ENCODE results near the gene MMD. TPM values are rescaled to one million over a fixed set of nuclear protein-coding genes. Genes with fewer than 3 reads are reported as not detected.
"Not testable (repeated sequence)": the region's sequence is repeated elsewhere in the genome, so short reads cannot be mapped to it uniquely, and the experiment has no call there.

The MMD gene
- 7.5 TPM for total RNA-seq

DNA sequence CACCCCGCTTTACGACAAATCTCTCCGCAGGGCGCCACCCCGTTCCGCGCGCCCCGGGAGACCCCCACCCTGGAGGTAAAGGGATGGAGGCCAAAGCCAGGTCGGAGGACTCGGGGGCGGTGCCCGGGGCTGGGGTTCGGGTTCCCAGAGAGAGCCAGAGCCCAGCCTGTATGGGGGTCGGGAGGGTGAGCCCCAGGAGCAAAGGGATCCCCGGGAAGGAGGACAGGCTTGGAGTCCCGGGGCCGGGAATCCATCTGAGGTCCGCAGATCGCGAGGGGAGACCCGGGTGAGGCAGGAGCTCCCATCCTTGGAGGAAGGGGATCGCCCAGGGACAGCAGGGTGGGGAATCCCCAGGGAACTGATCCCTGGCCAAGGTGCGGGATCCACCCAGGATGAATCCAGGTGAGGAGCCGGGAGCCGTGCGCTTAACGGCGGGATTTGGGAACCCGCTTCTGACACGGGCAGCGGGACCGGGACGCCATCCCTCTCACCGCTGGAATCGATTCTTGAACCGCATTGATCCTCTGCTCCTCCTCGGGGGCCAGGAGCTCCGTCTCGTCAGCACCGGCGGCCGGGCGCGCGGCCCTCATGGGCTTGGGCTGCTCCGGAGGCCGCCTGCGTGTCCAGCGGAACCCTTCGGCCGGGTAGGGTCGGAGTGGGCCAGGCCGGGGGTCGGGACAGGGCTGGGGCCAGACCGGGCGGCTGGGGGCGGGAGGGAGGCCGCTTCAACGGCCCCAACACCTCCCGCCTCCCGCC, at the start of gene MMD:
Gene MMD, minus strand, starts transcription at position 657 of the 756 bp plus-strand sequence. Its CDS starts 140 bp downstream, at position 517.
- peak in 1 of 3 donors; percentile 1 for DNase-seq (ENCODE audit: low read depth in 2 of 3, low spot score in 2 of 3)

GRCh38 chr17:55466671-55467070, 45.0 kb upstream of the MMD start:
- no peak for DNase-seq (ENCODE audit: low read depth in 2 of 3, low spot score in 2 of 3)

- not testable (repeated sequence) for DNase-seq (ENCODE audit: low read depth in 2 of 3, low spot score in 2 of 3)
Measured at GRCh38 chr17:55465771-55466170, 44.1 kb upstream of the MMD start.

- peak in 1 of 3 donors; percentile 41 for DNase-seq (ENCODE audit: low read depth in 2 of 3, low spot score in 2 of 3)
Measured at GRCh38 chr17:55463600-55463999, 42.0 kb upstream of the MMD start.

DNA sequence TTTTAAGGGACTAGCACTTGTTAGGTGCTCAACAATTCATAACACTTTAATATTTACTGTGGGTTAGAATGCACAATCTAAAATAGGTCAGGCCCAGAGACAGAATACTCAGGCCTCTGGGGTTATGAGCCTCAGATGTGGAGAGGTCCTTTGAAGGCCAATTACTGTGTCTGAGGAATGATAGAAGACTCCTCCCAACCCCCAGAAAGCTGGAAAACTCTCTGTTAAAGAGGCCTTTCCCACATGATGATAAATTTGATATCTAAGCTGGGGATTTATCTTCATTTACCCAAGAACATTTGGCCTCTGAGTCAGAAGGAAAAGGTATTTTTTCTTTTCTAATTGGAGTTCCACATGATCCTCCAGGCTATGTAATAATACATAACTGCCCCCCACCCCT, 41.1 kb upstream of the MMD start:
- no peak for DNase-seq (ENCODE audit: low read depth in 2 of 3, low spot score in 2 of 3)

- no peak for DNase-seq (ENCODE audit: low read depth in 2 of 3, low spot score in 2 of 3)
Measured at GRCh38 chr17:55462234-55462633, 40.6 kb upstream of the MMD start.

DNA sequence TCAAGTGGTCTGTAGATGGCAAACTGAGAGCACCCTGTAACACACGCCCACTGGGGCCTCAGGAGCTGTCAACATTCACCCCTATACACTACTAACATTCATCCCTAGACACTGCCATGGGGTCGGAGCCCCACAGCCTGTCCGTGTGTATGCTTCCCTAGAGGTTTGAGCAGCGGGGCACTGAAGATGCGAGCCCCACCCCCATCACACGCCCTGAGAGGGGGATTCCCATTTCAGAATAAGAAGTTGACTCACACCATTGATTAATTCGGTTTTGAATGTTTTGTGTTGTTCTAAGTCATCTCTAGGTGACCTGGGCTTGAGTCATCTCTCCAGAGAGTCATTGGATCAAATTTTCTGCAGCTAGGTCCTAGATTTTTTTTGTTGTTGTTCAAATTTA, 37.3 kb upstream of the MMD start:
- peak in 1 of 3 donors; percentile 5 for DNase-seq (ENCODE audit: low read depth in 2 of 3, low spot score in 2 of 3)

DNA sequence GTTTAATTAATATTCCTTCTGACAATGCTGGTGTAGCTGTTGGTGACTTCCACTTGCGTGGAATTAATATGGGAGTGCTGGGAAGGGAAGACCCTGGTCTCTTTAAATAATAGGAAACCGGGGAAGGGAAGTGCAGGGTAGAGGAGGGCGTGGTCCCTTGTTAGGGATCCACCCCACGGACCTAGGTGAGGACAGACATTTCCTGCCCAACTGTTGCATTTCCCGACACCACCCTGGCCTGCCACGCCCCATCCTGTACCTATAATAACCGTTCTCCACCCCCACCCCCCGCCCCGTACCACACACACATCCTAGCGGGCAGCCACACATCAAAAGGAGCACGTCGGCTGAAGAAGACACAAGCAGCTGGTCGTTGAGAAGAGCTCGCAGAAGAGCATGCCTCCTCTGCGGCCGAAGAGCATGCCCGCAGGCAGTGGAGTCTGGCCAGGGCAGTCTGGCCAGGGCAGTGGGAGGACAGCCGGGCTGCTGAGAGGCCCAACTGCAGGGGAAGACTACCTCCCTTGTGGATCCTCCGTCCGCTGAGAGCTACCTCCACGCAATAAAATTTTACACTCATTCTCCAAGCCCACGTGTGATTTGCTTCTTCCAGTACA, 36.8 kb upstream of the MMD start:
- no peak for DNase-seq (ENCODE audit: low read depth in 2 of 3, low spot score in 2 of 3)

DNA sequence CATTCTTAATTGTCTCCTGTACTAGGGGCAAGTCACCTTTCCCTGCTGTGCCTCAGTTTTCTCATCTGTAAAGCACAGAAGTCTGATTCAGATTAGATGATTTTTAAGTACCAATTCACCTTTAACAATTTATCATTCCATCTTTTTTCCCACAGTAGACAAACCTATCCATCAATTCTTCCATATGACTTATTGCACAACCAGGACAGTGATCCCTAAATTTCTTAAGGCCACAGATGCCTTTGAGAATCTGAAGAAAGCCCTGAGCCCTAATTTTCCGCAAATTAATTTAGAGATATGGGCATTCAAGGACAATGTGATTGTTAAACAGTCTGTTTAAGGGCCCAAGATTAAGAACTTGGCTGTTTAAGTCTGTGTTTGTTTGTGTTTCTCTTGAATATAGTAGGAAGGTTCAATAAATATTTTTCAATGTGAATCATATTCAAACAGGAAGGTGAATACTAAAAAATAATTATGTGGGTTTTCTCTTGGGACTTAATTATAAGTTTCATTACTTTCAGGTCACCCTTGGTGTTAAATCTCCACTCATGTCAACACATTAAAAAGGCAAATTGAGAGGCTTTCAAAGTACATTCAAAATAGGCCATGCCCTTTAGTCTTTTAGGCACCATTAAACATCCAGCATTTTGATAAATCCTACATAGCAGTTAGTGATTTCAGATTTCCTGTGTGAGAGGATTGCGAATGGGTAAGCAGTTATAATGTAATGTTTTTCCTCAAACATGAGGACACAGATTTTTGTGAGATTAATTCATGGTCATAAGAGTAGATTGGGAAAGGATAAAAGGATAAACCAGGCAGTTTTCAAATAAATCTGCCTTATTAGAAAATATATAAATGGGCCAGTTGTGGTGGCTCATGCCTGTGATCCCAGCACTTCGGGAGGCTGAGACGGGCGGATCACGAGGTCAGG, 34.9 kb upstream of the MMD start:
- no peak for DNase-seq (ENCODE audit: low read depth in 2 of 3, low spot score in 2 of 3)

GRCh38 chr17:55454906-55455474, 33.4 kb upstream of the MMD start:
- DNase-seq (ENCODE audit: low read depth in 2 of 3, low spot score in 2 of 3), result no peak

DNA sequence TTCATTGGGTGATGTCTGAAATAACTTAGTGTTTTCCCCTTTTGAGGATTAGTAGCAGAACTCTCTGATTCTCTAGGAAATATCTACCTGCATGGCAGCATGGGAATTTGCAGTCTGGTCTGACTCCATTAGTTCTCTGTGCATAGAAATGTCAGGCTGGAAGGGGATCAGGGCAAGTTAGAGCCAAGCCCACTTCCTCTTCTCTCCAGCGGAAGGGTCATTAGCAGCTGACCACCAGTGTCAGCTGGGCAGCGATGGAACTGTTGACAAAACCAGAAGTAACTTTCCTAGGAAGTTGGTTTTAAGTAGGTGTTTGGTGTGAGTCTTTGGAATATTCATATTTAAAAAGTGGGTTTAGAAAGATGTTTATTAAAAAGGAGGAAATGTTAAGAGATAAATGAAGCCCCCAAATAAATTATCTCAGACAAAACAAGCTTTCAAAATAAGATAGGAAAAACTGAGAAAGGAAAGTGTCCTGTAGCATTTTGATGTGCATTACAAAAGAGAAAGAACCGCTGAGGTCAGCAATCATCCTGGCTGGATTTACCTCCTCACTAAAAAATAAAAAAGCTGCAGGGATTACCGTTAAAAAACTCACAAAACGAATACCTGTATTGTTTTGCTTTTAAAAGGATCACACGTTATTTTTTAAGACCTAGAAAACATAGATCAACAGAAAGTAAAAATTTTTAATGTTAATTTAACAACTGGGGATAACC, 32.4 kb upstream of the MMD start:
- no peak for DNase-seq (ENCODE audit: low read depth in 2 of 3, low spot score in 2 of 3)

DNA sequence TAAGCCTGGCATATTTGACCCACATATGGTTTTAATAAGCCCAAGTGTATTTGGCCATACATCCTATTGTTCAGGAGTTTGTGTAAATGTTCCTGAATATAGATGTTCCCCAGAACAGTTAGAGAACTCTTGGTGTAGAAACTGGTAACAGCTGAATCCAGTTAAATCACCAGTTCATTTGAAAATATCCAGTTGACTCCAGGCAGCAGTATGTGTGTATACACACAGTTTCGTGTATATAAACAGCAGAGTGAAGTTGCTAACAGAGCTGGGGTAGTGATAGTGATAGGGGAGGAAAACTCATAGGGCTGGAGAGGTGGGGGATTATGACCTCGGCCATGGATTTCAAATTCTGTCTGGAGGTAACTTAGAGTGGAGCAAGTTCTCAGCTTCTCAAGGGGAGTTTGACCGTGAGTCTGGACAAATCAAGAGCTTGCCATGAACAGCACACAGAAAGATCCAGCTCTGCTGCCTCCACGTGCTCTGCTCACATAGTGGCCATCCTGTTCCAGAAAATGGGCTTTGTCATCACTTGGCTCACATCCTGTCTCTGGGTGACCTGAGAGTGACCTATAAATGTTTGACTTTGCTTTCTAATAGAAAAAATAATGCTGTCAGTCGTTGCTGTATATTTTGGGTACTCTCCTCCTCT, 30.6 kb upstream of the MMD start:
- no peak for DNase-seq (ENCODE audit: low read depth in 2 of 3, low spot score in 2 of 3)

- no peak for DNase-seq (ENCODE audit: low read depth in 2 of 3, low spot score in 2 of 3)
Measured at GRCh38 chr17:55451758-55452138, 30.1 kb upstream of the MMD start.

DNA sequence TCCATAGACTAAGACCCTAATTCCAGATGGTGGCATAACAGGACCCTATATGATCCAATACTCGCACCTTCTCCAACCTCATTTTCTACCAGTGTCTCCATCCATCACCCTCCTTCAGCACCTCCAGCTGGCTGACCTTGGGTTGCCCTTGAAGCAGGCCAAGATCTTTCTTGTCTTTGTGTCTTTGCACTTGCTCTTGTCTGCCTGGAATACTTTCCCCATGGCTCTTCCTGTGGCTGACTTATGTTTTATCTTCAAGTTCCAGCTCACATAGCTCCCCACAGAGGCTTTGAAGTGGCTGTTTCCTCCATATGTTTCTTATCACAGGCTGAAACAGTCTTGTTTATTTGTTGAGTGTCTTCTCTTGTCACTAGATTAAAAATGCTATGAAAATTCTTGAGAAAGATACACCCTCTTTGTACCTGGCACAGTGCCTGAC, 29.6 kb upstream of the MMD start:
- DNase-seq (ENCODE audit: low read depth in 2 of 3, low spot score in 2 of 3), result peak in 2 of 3 donors; percentile 53 to 75

DNA sequence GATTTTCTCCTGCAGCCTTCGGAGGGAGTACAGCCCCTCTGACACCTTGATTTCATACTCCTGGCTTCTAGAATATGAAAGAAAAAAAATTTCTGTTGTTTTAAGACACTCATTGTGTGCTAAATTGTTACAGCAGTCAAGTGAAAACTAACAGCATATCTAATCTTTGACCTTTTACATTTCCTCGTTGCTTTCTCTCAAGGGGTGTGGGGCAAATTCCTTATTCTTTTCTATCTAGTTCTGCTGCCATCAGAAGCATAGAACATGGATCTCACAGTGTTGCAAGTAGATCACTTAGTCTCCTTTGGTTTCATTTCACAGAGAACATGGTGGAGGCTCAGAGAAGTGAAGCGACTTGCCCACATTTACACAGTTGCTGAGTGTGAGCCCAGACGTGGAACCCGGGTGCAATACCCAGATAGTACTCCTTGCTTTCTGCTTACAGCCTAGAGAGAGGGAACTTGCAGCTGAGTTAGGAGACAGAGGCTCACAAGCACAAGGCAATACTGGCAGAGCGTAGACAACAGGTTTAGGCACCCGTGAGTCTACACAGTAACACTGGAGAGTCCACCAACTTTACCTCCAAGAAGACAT, 28.7 kb upstream of the MMD start:
- no peak for DNase-seq (ENCODE audit: low read depth in 2 of 3, low spot score in 2 of 3)

DNA sequence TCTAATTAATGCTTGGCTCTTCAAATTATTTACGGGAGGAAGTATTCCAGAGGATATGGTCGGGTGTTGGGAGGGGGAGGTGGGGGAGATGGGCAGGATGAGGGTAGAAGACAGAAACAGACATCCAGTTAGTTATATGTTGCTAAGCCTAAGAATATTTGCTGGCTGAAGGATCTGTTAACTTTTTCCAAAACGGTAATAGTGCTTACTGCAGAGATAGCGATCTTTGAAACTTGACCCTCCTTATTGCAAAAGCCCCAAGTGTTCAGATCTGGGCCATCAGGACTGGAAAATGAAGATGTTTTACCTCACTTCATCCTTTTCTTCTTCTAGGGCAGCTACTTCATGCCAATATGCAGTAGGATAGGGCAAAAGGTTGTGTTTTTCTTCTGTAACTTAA, 27.0 kb upstream of the MMD start:
- no peak for DNase-seq (ENCODE audit: low read depth in 2 of 3, low spot score in 2 of 3)

DNA sequence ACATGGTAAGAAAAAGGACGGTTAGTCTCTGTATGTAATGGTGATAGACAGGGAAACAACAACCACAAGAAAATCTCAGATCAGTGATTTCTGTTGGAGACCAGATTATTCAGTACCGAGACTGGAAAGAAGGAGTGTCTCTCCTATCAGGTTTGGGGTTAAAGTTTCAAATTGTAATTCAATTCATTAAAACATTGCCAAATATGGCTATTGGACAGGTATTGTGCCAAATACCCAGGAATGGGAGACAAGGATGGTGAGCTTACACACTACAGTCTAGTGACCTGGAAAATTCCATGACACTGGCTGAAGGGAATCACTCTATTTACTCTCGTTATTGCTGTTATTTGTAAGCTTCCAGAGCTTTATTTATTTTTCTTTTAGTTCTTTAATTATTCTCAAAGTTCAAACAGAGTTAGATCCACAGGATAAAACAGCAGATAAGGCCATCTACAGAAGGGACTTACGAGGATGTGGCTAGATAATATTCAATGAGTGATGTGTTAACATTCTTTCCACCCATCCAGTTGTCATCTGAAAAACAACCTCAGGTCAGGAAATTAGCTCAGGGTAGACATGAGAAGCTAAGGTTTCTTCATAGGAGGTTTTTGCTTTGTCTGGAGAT, 25.1 kb upstream of the MMD start:
- DNase-seq (ENCODE audit: low read depth in 2 of 3, low spot score in 2 of 3), result no peak

DNA sequence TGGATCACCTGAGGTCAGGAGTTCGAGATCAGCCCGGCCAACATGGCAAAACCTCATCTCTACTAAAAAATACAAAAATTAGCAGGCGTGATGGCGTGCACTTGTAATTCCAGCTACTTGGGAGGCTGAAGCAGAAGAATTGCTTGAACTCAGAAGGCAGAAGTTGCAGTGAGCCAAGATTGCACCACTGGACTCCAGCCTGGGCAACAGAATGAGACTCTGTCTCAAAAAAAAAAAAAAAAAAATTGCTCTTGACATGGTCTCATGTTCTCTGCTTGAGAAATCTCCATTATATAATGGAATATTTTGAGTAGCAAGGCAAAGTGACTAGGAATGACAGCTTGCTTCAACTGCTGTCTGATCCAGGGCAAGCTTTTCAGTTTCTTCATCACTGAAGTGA, 24.4 kb upstream of the MMD start:
- not testable (repeated sequence) for DNase-seq (ENCODE audit: low read depth in 2 of 3, low spot score in 2 of 3)

Data from hematopoietic multipotent progenitor cell (in vitro differentiated cells).